Stimulated activated CD8-positive, alpha-beta memory T cell treated with anti-CD3 and anti-CD28 coated beads, Interleukin-12 subunit alpha, Interleukin-12 subunit beta, amount 100 ng/mL, for 4 hours (primary cell): ENCODE data around the gene LSM4.

Experiments used
- DNase-seq: peaks from one replicate; pipeline ENCODE4 v3.0.0-alpha.2; 2020; ENCODE audit warnings: low read depth

The LSM4 gene

DNA sequence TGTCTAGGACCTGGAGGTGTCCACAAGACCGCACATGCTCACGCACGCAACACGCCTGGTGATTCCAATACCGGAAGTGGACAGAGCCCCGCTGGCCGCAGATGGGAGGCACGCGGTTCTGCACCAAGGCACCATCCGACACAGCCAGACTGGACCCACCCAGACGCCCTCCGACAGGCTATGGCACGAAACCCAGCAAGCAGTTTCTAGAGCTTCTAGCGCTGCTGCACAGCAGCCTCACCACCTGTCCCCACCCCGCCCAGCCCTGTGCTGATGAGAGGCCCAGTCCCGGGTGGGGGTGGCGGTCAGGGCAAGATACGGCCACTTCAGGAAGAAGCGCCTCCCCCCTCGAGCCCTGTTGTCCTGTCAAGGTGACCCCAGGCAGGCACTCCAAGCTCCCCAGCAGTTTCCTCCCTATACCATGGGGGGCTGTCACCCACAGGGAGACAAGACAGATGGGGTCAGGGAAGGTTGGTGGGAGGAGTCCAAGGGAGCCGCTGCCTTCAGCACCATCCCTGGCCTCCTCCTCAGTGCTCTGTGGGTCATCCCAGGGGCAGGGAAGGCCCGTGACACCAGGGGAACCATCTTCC lies 11.3 kb downstream of the LSM4 start:
- DNase-seq: no peak

GRCh38 chr19:18310966-18311365 lies 11.9 kb downstream of the LSM4 start:
- no peak for DNase-seq

GRCh38 chr19:18310118-18310909 lies 12.6 kb downstream of the LSM4 start:
- no peak for DNase-seq

DNA sequence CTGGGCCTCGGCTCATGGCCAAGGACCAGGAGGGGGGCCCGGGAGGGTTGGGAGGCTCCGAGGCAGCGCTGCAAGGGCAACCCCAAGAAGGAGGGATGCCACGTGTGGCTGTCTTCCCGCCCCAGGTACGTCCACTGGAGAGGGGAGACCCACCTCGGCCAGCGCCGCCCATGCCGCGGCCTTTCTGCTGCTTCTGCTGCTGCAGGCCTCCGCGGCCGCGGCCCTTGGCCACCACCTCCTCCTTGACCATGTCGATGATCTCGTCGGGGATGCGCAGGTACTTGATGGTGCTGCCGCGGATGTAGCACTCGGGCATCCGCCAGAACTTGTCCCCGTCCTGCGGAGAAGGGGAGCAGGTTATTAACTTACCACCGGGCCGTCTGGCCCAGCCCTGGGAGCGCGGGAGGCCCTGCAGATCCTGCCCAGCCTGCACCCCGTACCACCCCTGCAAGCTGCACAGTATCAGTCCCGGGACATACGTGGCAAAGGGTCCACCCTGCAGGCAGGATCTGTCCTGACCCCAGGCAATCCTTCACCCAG lies 13.3 kb downstream of the LSM4 start:
- DNase-seq: no peak

- no peak for DNase-seq
These were observed 13.9 kb downstream of the LSM4 start for GRCh38 chr19:18308948-18309325.

GRCh38 chr19:18308051-18308947 lies 14.6 kb downstream of the LSM4 start:
- no peak for DNase-seq

DNA sequence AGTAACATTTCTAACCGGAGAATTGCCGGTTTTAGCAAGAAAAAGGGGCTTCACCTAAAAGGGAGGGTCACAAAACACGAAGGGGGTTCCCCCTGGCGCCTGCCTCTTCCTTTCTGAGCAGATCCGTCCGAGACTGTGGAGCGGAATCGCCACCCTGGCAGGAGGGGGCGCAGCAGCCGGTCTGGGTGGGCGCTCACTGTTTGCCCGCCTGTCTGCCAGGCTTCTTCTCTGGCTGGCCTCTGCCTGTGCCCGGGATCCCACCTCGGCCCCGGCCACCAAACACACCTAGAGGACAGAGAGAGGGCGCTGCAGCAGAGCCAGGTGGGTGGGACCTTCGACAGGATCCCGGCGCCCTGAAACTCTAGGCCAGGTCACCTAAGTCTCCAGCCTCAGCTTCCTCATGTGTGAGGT lies 15.6 kb downstream of the LSM4 start:
- DNase-seq: no peak

DNA sequence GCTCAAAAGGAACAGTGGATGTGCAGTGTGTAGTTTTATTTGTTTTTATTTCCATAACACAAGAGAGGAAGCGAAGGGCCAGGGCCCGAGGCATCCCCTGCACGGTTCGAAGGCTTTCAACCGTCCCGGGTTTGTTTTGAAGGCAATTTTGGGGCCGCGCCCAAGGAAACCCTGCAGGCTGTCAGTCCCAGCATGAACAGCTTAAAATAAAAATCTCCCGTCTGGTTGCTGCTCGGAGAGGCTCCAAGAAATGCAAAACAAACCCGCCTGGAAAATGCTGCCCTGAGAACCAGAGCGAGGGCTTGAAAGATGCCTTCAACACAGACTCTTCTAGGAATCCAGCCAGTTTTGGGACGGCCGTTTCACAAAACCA lies 16.0 kb downstream of the LSM4 start:
- no peak for DNase-seq

DNA sequence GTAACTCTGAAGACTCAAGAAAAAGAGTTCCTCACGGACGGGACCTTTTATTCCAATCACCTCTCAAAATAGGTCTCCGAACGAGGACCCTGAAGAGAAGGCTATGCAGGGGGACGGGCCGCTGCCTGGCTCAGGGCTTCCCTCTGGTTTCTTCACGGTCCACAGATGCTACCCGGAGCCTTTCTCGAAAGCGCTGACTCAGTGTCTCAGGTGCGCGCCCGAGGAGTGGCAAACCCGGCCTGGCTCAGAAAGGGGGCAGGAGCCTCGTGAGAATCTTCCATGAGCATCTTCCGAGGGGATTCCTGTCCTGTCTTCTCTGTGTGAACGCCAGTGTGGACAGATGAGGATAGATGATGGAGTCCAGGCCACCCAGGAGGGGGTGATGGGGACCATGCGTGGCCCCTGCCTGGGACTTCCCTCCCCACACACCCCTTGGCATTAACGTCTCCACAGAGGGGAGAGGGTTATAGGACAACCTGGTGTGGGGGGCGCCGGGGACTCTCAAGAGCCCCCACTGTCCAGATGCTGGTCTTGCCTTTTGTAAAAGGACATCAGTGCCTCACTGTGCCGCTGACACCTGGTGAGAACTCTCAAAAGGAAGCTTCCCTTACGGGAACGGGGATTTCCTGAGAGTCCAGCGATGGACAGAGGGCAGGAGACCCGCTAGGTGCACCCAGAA lies 16.5 kb downstream of the LSM4 start:
- no peak for DNase-seq

GRCh38 chr19:18304458-18305310 lies 18.2 kb downstream of the LSM4 start:
- peak; percentile 83 for DNase-seq

DNA sequence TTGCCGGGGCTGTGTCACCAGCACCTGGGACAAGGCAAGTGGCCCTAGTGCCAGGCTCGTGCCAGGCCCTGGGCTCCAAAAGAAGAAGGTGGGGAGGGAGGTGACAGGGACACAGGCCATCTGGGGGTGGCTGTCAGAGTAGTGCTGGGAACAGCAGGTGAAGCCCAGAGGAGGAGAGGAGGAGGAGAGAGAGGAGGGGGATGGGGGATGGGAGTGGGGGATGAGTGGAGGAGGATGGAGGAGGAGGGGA lies 18.7 kb downstream of the LSM4 start:
- DNase-seq: no peak

- no peak for DNase-seq
These were observed 21.2 kb downstream of the LSM4 start for GRCh38 chr19:18301718-18302111.

GRCh38 chr19:18300930-18301717 lies 21.8 kb downstream of the LSM4 start:
- DNase-seq: no peak

DNA sequence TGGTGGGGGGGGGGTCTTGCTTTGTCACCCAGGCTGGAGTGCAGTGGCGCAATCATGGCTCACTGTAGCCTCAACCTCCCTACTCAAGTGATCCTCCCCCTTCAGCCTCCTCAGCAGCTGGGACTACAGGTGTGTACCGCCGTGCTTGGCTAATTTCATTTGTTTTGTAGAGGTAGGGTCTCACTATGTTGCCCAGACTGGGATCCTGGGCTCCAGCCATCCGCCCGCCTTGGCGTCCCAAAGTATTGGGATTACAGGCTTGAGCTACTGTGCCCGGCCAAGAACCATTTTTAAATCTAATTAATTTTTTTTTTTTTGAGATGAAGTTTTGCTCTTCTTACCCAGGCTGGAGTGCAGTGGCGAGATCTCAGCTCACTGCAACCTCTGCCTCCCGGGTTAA lies 23.2 kb downstream of the LSM4 start:
- no peak for DNase-seq

DNA sequence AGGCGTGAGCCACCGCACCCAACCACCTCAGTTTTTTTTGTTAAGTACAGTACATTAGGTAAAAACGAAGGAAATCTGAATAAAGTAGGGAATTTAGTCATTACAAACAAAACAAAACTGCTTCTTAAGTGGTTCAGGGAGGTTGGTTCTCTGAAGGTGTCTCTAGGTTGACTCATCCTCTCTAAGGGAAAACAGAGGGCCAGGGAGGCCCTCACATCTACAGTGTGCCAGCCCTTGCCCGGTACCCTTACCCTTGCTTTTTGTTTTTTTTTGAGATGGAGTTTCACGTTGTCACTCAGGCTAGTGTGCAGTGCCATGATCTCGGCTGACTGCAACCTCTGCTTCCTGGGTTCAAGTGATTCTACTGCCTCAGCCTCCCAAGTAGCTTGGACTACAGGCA lies 24.3 kb downstream of the LSM4 start:
- DNase-seq: no peak

DNA sequence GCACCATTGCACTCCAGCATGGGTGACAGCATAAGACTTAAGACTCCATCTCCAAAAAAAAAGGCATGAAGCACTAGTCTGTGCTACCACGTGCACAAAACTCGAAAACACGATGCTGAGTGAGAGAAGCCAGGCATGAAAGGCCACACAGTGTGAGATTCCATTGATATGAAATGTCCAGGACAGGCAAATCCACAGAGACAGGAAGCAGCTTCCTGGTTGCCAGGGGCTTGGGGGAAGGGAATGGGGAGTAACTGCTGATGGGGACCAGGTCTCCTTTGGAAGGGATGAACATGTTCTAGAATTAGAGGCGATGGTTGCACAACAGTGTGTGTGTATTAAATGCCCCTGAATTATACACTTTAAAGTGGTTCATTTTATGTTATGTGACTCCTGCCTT lies 25.6 kb downstream of the LSM4 start:
- no peak for DNase-seq

GRCh38 chr19:18295034-18295451 lies 27.8 kb downstream of the LSM4 start:
- no peak for DNase-seq

DNA sequence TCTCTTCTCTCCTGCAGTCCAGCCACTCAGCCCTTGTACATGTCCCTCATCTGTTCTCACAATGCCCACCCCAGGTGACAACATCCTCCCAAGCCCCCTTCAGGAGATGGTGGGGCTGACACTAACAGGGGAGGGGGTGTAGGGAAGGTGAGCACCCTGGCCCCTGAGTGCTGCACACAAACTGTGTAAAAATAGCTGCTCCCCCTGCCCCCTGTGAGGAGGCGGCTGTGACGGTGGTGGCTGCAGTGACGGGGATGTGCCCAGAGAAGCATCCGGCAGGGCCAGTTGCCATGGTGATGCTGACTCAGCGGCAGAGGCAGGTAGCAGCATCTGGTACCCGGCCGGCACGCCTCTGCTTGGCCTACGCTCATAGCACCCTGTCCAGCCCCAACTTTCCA lies 28.4 kb downstream of the LSM4 start:
- peak; percentile 83 for DNase-seq

DNA sequence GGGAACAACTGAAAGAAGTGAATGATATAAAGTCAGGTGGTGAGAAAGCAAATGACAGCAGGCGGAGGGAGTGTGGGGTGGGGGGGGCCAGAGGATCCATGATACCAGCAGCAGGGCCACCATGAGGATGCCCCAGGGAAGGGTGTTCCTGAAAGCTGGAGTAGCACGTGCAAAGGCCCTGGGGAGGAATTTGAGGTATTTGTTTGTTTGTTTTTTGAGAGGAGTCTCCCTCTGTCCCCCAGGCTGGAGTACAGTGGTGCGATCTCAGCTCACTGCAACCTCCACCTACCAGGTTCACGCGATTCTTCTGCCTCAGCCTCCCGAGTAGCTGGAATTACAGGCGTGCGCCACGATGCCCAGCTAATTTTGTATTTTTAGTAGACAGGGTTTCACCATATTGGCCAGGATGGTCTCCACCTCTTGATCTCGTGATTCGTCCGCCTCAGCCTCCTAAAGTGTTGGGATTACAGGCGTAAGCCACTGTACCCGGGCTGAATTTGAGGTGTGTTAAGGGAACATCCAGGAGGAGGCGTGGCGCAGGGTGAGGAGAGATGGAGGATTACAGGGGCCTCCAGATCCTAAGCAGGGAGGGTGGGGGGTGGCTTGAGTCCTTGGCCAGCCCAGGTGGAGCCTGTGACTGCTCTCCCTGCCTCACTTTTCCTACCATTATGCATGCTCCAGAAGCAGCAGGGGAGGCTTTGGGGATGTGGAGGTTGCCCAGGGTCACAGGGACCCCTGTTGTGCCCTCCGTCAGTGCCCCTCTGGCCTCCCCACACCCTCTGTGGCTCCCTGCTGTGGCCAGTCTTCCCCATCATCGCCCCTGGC lies 29.0 kb downstream of the LSM4 start:
- no peak for DNase-seq
